Renal cortex interstitium (tissue), 11 donors: Measurements from ENCODE around the gene CFAP74. TPM values are rescaled to one million over a fixed set of nuclear protein-coding genes. Genes with fewer than 3 reads are reported as not detected.
"Not testable (repeated sequence)": the region's sequence is repeated elsewhere in the genome, so short reads cannot be mapped to it uniquely, and the experiment has no call there.

Experiments used
- DNase-seq, 11 donors: peaks; one replicate each; pipeline ENCODE4 v3.0.0-alpha.2; 2013; ENCODE audit warnings: low read depth in 9 of 11, low spot score in 4 of 11; ENCODE audit errors: extremely low read depth in 1 of 11
- polyA plus RNA-seq, 3 donors: library from polyadenylated mRNA; unstranded; fragments of 120-200 nt; gene quantifications; one replicate each; pipeline ENCODE4 v1.2.1, GENCODE V29; 2013; ENCODE audit not compliant: insufficient read length in 3 of 3

Gene CFAP74
- polyA plus RNA-seq, 3 donors, result 0.52 to 1.2 (median 0.96) TPM

DNA sequence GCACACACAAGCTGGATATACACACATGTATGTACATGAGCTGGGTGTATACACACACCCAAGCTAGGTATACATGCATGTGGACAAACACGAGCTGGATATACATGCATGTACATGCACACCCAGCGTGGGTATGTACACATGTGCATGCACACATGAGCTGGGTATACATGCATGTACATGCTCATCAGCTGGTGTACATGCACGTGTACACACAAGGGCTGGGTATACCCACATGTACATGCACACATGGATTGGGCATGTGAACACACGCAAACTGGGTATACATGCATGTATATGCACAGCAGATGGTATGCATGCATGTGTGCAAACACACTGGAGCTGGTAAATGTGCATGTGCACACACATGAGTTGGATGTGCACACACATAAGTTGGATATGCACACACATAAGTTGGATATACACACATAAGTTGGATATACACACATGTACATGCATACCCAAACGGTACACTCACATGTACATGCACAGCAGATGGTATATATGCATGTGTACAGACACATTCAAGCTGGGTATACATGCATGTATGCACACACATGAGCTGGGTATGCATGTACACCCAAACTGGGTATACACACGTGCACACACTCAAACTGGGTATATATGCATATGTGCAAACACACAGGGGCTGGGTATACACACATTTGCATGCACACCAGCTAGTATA lies 105.2 kb downstream of the CFAP74 start:
- DNase-seq, result no peak

DNA sequence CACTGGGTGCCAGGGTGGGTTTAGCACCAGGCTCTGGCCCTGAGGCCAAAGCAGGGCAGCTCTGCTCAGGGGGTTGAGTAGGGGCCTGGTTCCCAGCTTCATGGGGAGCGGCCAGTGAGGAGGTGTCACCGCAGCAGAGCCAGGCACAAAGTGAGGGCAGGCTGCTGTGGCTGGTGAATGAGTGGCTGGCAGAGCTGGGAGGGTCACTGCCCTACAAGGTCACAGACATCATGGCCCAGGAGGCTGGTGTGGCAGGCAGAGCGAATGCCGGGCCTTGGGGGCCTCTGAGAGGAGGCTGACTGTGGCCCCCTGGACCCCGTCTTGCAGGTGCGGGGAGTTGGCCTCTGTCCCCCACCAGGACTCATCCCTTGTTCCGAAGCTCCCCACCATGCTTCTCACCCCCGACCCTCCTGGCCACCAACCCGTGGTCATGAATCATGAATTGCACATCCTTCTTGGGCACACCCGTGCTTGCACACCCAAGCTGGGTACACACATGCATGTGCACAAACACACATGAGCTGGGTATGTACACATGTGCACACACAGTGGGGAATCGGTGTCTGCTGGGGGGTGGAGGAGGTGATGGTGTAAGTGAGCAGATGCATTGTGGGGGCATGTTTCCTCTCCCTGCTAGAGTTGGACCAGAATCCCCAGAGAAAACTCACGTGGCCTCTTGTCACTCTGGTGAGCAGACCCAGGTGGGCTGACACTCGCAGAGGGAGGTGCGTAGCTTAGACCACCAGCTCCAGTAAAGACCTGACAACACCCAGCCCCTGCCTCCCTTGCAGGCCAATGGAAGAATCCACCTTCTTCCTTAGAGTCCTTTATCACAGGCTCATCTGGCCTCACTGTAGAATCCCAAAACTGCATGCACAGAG lies 107.9 kb downstream of the CFAP74 start:
- DNase-seq, result no peak

DNA sequence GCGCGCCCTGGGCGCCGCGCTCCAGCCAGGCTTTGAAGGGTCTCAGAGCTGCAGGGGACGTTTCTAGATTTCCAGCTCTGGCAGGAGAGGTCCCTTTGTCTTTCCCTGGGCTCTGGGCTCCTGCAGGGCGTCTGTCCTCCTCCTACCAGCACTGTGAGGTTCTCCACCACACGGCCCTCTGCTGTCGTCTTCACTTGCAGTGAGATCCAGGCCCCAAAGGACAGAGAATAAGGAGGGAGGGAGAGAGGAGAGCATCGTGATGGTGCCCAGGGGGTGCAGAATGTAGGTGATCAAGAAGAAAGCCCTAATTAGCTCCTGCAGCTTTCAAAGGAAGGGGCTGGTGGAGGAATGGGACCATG lies 108.5 kb downstream of the CFAP74 start:
- no peak for DNase-seq

DNA sequence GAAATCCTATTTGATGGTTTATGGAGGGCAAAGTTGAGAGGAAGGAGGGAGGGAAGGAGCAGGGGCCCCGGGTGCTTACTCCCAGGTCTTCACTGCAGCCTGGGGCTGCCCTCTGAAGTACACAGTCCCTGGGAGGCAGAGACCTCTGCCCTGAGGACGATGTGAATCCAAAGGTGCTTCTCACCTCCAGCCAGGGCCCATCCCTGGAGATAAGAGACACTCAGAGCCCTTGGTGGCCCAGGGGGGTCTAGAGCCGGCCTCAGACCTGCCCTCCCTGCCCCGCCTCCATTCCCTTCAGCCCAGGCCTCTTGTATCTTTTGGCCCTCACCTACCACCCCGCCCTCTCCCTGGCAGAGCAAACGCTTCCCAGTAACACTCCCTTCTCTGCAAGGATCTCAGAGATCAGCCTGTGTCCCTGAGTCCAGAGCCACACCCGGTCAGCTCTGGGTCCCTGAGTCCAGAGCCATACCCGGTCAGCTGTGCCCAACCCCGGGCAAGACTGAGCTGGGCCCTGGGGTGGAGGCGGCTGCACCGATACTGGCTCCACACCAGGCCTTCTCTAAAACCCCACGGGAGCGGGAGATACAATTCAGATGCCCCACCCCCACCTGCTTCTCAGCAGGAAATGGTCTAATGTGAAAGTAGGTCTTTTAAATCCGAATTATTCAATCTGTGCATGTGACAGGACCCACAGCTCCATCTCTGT lies 109.1 kb downstream of the CFAP74 start:
- no peak for DNase-seq

DNA sequence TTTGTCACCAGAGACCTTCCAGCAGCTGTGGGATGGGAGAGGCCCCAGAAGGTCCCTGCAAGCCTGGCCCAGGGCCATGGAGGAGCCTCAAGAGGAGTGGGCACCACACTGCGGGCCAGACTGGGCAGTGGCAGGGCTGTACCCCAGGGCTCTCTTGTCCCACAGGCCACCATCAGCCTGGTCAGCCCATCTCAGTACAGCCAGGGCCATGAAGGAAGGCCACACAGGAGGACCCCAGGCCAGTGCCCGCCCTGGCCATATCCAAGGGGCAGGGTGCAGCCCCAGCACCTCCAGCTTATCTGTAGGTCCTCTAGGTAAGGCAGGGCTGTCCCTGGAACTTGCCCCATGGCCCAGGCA lies 109.6 kb downstream of the CFAP74 start:
- no peak for DNase-seq

DNA sequence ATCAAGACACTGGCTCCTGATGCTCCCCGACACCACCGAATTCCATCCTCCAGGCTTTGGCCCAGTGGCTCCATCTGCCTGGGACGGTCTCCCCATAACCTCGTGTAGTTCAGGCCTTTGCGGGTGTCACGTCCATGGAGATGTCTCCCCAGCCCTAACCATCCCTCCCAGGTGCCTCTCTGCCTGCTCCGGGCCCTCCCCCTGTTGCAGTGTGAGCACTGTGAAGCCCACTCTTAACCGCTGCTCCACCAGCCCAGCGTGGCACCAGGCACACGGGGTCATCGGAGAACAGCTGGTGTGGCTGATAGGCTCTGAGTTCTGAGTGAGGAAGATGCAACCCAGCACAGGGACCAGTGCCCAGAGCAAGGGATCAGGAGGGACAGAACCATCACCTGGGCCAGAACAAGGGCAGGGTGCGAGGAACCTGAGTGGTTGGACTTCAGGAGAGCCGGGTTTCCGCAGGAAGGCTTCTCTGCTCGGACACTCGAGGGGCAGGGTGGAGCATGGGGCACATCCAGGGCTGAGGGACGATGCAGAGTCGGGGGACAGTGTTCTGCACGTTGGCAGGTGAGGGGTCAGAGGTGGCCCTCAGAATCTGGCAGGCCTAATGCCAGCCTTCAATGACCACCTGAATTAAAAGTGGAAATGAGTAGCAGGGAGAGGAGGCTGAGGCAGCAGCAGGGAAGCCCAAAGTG lies 110.1 kb downstream of the CFAP74 start:
- no peak for DNase-seq

DNA sequence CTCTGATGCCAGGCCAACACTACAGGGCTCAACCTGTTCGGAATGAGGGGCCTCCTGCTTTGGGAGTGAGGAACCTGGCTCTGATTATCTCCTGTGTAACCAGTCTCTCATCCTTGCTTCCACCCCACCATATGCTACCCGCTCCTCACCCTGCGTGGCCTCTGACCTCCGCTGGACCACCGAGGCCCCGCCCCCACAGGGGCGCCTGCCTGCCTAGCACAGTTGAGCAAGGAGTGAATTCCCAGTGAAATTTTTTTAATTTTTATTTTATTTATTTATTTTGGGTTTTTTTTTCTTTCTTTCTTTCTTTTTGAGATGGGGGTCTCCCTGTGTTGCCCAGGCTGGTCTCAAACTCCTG lies 110.8 kb downstream of the CFAP74 start:
- DNase-seq, result no peak

DNA sequence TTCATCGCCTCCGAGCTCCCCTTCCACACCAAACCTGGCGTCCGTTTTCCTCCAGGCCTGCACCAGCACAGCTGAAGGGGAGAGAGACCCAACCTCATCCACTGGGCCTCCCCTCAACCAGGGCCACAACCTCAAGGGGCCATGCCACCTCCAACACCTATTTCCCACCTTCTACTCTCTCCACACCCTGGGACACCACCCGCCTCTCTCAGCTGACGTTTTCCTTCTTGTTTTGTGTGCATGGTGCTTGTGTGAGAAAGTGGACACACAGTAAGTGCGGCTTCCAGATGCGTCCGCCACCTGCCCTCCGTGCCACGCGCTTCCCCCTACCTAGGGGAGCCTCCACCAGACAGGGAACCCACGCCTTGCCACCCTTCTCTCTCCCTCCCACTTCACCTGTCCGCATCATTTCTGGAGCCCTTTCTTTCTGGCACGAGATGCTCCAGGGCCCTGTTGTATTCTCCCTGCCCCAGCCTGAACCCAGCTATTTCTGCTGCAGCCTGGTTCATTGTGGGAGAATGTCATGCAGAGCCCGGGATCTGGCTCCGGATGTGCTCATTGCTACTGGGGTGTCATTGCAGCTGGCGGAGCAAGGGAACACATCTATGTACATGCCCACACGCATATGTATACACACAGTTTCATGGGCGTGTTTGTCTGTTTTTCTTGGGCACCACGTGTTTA lies 111.4 kb downstream of the CFAP74 start:
- DNase-seq, result no peak

DNA sequence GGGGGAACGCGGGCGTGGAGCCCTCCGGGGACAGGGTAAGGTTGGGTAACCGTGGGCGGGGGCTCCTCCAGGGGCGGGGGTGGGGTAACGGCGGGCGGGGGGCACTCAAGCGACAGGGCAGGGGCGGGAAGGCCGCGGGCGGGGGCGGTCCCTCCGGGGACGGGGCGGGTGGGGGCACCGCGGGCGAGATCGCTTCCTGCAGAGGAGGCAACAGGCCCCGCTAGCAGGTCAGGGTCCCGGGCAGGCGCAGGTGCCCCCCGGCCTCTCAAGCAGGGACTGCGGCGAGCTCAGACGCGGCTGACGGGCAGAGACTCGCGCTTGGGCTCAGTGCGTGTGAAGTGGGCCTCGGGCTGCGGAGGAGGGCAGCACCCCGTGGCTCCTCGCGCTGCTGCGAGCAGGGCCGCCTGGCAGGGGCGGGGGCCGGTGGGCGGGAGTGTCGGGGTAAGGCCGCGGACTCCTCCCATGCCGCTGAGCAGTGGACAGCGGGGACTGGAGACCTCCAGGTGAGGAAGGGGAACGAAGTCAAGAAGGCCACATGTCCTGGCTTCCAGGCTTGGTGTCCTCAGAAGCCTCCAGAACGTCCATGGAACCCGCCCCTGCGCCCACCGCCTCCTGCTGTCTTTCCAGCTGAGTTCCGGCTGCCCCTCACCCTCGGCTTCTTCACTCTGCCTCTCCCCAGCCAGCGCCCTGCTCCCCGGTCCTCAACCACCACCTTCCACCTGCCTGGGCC lies 112.1 kb downstream of the CFAP74 start:
- peak in 6 of 11 donors; percentile 25 to 48 (median 33) for DNase-seq

DNA sequence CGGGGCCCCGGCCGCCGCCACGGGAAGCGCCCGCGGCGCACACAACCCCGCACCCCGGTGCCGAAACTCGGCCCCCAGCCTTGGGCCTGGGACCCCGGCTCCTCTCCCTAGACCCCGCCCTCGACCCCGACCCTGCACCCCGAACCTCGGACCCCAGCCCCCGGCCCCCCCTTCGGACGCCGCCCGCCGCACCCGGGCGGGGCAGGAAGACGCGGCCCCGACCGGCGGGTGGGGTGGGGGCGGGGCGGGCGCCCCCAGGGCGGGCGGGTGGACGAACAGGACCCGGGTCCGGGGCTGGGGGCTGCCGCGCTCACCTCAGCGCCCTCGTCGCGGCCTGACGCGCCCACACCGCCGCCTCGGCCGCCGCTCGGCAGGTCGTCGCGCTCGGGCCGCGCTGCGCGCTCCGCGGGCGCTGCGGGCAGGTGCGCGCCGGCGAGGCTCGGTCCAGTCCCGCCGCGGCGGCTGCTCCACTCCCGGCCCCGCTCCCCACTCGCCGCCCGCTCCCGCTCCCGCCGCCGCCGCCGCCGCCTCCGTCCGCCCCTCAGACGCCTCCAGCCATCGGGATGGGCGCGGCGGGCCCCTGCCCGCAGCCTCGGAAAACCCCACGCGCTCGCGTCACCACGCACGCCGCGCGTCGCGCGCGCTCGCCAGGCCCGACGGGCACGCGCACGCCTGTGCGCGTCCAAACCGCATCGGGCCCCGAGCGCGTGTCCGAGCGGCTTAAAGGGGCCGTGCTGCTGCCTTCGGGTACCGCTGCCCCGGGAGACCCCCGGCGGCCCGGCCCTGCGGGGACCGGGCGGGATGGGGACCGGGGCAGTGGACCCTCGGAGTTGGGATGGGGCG lies 112.9 kb downstream of the CFAP74 start, which contains the start of gene GNB1:
TSS of gene GNB1 (minus strand) at position 582 of the 843 bp plus-strand sequence. CDS start 65,634 bp downstream, outside the sequence.
- peak; percentile 71 to 91 (median 89) for DNase-seq

DNA sequence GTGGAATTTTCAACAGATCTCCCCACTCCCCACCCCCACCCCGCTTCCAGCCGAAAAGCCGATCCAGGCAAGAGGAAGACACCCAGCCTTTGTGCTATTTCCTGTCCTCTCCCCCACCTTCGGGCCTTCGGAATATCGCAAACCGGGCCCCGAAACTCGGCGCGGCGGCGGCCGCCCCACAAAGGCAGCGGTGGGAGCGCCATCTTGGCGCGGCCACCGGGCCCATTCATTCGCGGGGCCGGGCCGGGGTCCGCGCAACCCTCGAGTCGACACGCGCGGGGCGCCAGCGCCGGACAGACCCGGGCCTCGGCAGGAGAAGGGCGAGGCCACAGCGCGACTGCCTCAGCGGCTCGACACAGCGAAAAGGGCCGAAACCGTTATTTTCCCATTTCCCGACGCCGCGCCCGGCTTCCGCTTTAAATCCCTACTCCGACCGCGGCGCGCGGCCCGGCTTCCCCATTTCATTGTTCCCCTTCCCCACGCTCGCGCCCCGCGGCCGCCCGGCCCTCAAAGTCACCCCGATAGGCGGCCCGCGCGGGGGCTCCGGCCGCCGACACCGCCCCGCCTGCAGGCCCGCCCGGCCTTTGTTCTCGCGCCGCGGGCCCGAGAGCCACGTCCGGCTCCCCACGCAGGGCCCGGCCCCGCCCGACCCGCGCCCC lies 113.6 kb downstream of the CFAP74 start:
- DNase-seq, result peak in 1 of 11 donors; percentile 28

DNA sequence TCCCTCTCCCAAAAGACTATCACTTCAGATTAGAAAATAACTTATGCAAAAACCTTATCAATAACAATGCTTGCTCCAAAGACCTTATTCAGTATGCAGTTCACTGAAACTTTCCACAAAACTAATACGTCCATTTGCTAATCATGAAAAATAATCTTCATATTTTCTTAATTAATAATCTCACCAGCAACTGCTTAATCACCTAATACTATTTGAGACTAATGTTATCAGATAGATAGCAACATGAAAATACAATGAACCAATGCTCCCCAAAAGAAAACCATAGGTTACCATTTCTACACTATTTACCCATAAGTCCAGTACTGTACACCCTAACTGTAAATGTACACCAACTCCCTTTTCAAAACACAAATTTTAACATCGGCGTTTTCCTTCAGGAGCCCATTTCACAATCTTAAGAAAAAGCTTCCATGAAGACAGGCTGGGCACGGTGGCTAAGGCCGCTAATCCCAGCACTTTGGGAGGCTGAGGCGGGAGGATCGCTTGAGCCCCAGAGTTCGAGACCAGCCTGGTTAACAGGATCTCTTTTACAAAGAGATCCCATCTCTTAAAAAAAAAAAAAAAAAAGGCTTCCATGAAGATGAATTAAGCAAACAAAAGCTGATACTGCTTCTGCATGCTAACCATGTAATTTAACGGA lies 114.4 kb downstream of the CFAP74 start:
- DNase-seq, result no peak

DNA sequence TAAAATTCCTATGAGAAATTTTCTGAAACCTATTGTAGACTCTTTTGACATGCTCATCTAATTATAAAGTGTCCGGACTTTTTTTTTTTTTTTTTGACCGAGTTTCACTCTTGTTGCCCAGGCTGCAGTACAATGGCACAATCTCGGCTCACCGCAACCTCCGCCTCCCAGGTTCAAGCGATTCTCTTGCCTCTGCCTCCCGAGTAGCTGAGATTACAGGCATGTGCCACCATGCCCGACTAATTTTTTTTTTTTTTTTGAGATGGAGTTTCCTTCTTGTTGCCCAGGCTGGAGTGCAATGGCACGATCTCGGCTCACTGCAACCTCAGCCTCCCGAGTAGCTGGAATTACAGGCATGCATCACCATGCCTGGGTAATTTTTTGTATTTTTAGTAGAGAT lies 119.7 kb downstream of the CFAP74 start:
- not testable (repeated sequence) for DNase-seq

DNA sequence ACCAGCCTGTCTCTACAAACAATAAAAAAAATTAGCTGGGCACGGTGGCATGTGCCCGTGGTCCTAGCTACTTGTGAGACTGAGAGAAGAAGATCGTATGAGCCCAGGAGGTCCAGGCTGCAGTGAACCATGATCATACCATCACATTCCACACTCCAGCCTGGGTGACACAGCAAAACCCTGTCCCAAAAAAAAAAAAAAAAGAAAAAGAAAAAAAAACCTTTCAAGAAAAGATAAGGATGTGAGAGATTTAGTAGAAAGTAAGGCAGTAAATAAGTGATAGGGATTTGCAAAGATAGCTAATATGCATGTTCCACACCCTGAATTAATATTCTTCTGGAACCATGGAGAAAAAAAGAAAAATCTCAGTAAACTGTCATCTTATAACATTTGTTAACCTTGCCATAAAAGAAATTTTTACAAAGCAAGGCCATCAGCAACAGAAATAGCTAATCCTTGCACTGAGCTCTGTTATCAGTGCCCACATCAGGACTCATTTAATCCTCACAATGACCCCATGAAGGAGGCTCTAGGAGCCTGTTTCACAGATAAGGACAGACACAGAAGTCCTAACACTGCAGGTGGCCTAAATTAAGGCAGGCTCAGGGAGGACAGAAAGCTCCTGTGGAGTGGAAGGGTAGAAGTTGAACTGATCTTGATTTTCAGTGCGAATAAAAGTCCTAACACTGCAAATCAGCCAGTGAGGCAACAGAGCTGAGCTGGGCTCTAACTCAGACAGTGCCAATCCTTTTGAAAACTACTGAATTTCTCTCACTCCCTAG lies 120.3 kb downstream of the CFAP74 start:
- no peak for DNase-seq

DNA sequence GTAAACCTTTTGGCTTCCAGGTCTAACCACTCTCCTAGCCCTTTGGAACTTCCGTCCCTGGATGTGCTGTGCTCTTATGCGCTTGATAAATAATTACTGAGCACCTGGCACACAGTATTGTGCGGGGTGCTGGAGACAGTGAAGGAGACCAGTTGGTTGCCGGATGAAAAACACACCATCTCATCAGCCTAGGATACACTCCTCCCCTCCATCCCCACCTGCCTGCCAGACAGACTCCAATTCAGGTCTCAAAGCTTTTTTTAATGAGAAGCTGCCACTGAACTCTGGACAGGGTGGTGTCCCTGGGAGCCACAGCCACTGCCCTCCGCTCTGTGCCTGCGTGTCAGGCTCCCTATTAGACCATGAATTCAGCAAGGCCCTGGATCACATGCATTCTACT lies 121.9 kb downstream of the CFAP74 start:
- DNase-seq, result no peak
